Measurements from ENCODE around the gene POC1A. TPM values are rescaled to one million over a fixed set of nuclear protein-coding genes. Genes with fewer than 3 reads are reported as not detected.

Gene POC1A
- total RNA-seq, 2 donors from 2014 or later = 2.5 to 5.3 TPM

- TF ChIP-seq POLR2AphosphoS5 (IDR thresholded peaks at IDR 0.05) = no peak
- H3K27ac ChIP-seq = no peak overlapping the region
- no peaks in the 10 kb centered on the region for H3K36me3 ChIP-seq
- H3K4me1 ChIP-seq (replicated peaks) = no peaks in the 10 kb centered on the region
- H3K4me3 ChIP-seq = no peak overlapping the region
- intact Hi-C loops (cut with DNase I) = no loop called here
- H3K9me3 ChIP-seq = no peaks in the 10 kb centered on the region
- no peak for DNase-seq (ENCODE audit: low spot score)
- no peaks in the 10 kb centered on the region for H3K27me3 ChIP-seq (replicated peaks; ENCODE audit: insufficient read depth)
- WGBS = 94% methylated on average over 8 of the region's 8 CpGs
Observed at GRCh38 chr3:52184690-52185089, 30.5 kb upstream of the POC1A start.

- intact Hi-C loops (cut with DNase I) = no loop called here
- DNase-seq (ENCODE audit: low spot score) = no peak
- no peak overlapping the region for H3K27ac ChIP-seq
- H3K4me3 ChIP-seq = no peak overlapping the region
- TF ChIP-seq POLR2AphosphoS5 (IDR thresholded peaks at IDR 0.05) (no peak), POLR2A (IDR thresholded peaks at IDR 0.05) (no peak), CTCF (IDR thresholded peaks at IDR 0.05) (no peak)
- no peaks in the 10 kb centered on the region for H3K4me1 ChIP-seq (replicated peaks)
- no peaks in the 10 kb centered on the region for H3K9me3 ChIP-seq
- WGBS = 88% methylated on average over 7 of the region's 7 CpGs
- no peaks in the 10 kb centered on the region for H3K36me3 ChIP-seq
- H3K27me3 ChIP-seq (replicated peaks; ENCODE audit: insufficient read depth) = no peaks in the 10 kb centered on the region
Observed at GRCh38 chr3:52183786-52184445, 29.7 kb upstream of the POC1A start.

GRCh38 chr3:52182691-52183090 lies 28.5 kb upstream of the POC1A start:
- Histone ChIP-seq H3K9me3 (no peaks in the 10 kb centered on the region), H3K36me3 (no peaks in the 10 kb centered on the region), H3K27ac (no peak overlapping the region), H3K27me3 (replicated peaks; ENCODE audit: insufficient read depth) (no peaks in the 10 kb centered on the region), H3K4me1 (replicated peaks) (no peaks in the 10 kb centered on the region), H3K4me3 (no peak overlapping the region)
- no peak for TF ChIP-seq POLR2A (IDR thresholded peaks at IDR 0.05)
- TF ChIP-seq POLR2AphosphoS5 (IDR thresholded peaks at IDR 0.05) = no peak
- TF ChIP-seq CTCF (IDR thresholded peaks at IDR 0.05) = no peak
- DNase-seq (ENCODE audit: low spot score) = no peak
- 87% methylated on average over 4 of the region's 4 CpGs for WGBS
- intact Hi-C loops (cut with DNase I) = no loop called here

GRCh38 chr3:52182196-52182595 lies 28.0 kb upstream of the POC1A start:
- Histone ChIP-seq H3K4me1 (replicated peaks) (no peaks in the 10 kb centered on the region), H3K9me3 (no peaks in the 10 kb centered on the region), H3K4me3 (no peak overlapping the region), H3K36me3 (no peaks in the 10 kb centered on the region), H3K27me3 (replicated peaks; ENCODE audit: insufficient read depth) (no peaks in the 10 kb centered on the region), H3K27ac (no peak overlapping the region)
- DNase-seq (ENCODE audit: low spot score) = no peak
- 91% methylated on average over 5 of the region's 5 CpGs for WGBS
- no peak for TF ChIP-seq CTCF (IDR thresholded peaks at IDR 0.05)
- intact Hi-C loops (cut with DNase I) = no loop called here

GRCh38 chr3:52181543-52181942 lies 27.3 kb upstream of the POC1A start:
- Histone ChIP-seq H3K27ac (no peak overlapping the region), H3K9me3 (no peaks in the 10 kb centered on the region), H3K4me1 (replicated peaks) (no peaks in the 10 kb centered on the region), H3K27me3 (replicated peaks; ENCODE audit: insufficient read depth) (no peaks in the 10 kb centered on the region), H3K4me3 (no peak overlapping the region), H3K36me3 (no peaks in the 10 kb centered on the region)
- 43% methylated on average over 4 of the region's 4 CpGs for WGBS
- no peak for DNase-seq (ENCODE audit: low spot score)
- intact Hi-C loops (cut with DNase I) = no loop called here
- TF ChIP-seq CTCF (IDR thresholded peaks at IDR 0.05) = no peak
- no peak for TF ChIP-seq POLR2A (IDR thresholded peaks at IDR 0.05)
- no peak for TF ChIP-seq POLR2AphosphoS5 (IDR thresholded peaks at IDR 0.05)
